Activated CD4-positive, CD25-positive, alpha-beta regulatory T cell treated with anti-CD3 and anti-CD28 coated beads, Interleukin-2, amount 50 U/mL, for 72 hours (primary cell): Measurements from ENCODE around the gene EREG.
"Not testable (repeated sequence)": the region's sequence is repeated elsewhere in the genome, so short reads cannot be mapped to it uniquely, and the experiment has no call there.

ENCODE experiments used
- DNase-seq: peaks from one replicate; pipeline ENCODE4 v3.0.0; 2021

EREG gene

GRCh38 chr4:74391890-74392475, 27.0 kb downstream of the EREG start:
- no peak for DNase-seq

- no peak for DNase-seq
Measured at GRCh38 chr4:74394476-74395136, 29.7 kb downstream of the EREG start.

- no peak for DNase-seq
Measured at GRCh38 chr4:74395633-74396032, 30.7 kb downstream of the EREG start.

GRCh38 chr4:74397748-74398426, 32.9 kb downstream of the EREG start:
- no peak for DNase-seq

- DNase-seq = not testable (repeated sequence)
Measured at GRCh38 chr4:74398894-74399589, 34.1 kb downstream of the EREG start.

GRCh38 chr4:74400395-74400794, 35.5 kb downstream of the EREG start:
- DNase-seq = no peak

- no peak for DNase-seq
Measured at GRCh38 chr4:74402692-74403456, 37.9 kb downstream of the EREG start.

- DNase-seq = no peak
Measured at GRCh38 chr4:74407891-74408290, 42.9 kb downstream of the EREG start.

GRCh38 chr4:74408639-74409038, 43.7 kb downstream of the EREG start:
- DNase-seq = no peak

GRCh38 chr4:74410272-74410671, 45.3 kb downstream of the EREG start:
- no peak for DNase-seq

- no peak for DNase-seq
Measured at GRCh38 chr4:74412225-74412624, 47.3 kb downstream of the EREG start.

- DNase-seq = no peak
Measured at GRCh38 chr4:74413265-74413664, 48.3 kb downstream of the EREG start.

GRCh38 chr4:74414149-74414809, 49.3 kb downstream of the EREG start:
- no peak for DNase-seq

- no peak for DNase-seq
Measured at GRCh38 chr4:74415602-74416300, 50.8 kb downstream of the EREG start.

- DNase-seq = no peak
Measured at GRCh38 chr4:74418063-74418670, 53.2 kb downstream of the EREG start.

GRCh38 chr4:74420863-74421262, 55.9 kb downstream of the EREG start:
- no peak for DNase-seq

- DNase-seq = no peak
Measured at GRCh38 chr4:74423104-74423503, 58.2 kb downstream of the EREG start.

- no peak for DNase-seq
Measured at GRCh38 chr4:74424111-74424510, 59.2 kb downstream of the EREG start.

GRCh38 chr4:74426101-74426500, 61.2 kb downstream of the EREG start:
- no peak for DNase-seq

GRCh38 chr4:74428276-74428675, 63.3 kb downstream of the EREG start:
- no peak for DNase-seq

- DNase-seq = no peak
Measured at GRCh38 chr4:74431113-74431826, 66.3 kb downstream of the EREG start.
